GM12891 (cell line): ENCODE measurements around the gene PCCB.

ENCODE experiments used
- PAX5 ChIP-seq: IDR thresholded peaks from 2 replicates; pipeline ENCODE4 v1.6.1; 2011; ENCODE audit warnings: low read length, moderate library complexity, mild to moderate bottlenecking; ENCODE audit not compliant: insufficient read depth, severe bottlenecking
- POLR2A ChIP-seq: IDR thresholded peaks from 2 replicates; pipeline ENCODE4 v1.6.1; 2011; ENCODE audit warnings: low read depth, low read length, control low read depth
- POLR2AphosphoS5 ChIP-seq: IDR thresholded peaks from 2 replicates; pipeline ENCODE4 v1.6.1; 2011; ENCODE audit warnings: low read depth, low read length, control low read depth
- TAF1 ChIP-seq: IDR thresholded peaks from 2 replicates; pipeline ENCODE4 v1.6.1; 2011; ENCODE audit warnings: low read depth, low read length, control low read depth

DNA sequence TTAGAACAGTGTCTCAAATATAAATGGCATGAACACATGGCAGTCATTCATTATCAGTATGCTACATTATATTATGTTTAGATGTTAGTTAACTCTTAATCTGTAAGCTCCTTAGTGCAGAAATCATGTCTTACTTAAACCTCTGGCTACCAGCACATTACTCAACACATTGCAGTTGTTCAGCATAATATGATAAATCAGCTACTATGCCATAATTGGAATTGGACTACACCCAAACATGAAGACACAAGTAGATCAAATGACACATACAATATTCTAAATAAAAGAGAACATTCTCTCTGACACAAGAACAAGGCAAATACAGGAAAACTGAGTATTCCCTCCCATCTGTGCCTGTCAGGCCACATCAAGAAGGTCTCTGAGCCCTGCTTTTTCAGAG lies 116.1 kb downstream of the PCCB start:
- TF ChIP-seq POLR2AphosphoS5: no peak
- no peak for TF ChIP-seq POLR2A
- no peak for TF ChIP-seq PAX5
- TF ChIP-seq TAF1: no peak
